HG02870 (cell line): ENCODE measurements around the gene LRRC14B.
"Not testable (repeated sequence)": the region's sequence is repeated elsewhere in the genome, so short reads cannot be mapped to it uniquely, and the experiment has no call there.

Experiments used
- ATAC-seq: cut with Tn5 transposase; IDR thresholded peaks from one replicate; pipeline ENCODE4 v1.9.1; 2021; ENCODE audit warnings: mild to moderate bottlenecking, moderate library complexity; ENCODE audit not compliant: unreplicated experiment

The LRRC14B gene

DNA sequence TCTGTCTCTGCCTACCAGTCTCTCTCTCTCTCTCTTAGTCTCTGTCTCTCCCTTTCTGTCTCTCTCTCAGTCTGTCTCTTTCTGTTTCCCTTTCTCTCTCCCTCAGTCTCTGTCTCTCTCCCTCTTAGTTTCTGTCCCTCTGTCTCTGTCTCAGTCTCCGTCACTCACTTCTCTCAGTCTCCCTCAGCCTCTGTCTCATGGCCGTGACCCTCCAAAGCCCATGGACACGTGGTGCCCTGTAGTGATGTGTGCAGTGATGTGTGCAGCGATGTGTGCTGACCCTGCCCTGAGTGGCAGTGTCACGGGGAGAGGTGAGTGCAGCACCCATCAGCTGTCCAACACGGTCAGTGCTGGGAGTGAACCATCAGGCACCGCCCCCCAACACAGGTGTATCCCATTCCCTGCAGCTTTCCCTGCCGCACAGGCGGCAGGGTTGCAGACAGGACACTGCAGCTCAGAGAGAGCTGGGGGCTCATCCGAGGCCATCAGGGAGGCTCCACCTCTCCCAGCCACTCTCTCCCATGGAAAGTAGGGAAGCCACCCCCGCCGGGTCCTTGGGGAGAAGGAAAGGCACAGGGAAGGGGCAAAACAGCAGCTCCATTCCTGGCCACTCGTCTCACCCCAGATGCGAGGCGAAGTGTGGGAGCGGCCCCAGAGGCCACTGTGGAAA is 794 bp upstream of the LRRC14B start:
- no peak for ATAC-seq

DNA sequence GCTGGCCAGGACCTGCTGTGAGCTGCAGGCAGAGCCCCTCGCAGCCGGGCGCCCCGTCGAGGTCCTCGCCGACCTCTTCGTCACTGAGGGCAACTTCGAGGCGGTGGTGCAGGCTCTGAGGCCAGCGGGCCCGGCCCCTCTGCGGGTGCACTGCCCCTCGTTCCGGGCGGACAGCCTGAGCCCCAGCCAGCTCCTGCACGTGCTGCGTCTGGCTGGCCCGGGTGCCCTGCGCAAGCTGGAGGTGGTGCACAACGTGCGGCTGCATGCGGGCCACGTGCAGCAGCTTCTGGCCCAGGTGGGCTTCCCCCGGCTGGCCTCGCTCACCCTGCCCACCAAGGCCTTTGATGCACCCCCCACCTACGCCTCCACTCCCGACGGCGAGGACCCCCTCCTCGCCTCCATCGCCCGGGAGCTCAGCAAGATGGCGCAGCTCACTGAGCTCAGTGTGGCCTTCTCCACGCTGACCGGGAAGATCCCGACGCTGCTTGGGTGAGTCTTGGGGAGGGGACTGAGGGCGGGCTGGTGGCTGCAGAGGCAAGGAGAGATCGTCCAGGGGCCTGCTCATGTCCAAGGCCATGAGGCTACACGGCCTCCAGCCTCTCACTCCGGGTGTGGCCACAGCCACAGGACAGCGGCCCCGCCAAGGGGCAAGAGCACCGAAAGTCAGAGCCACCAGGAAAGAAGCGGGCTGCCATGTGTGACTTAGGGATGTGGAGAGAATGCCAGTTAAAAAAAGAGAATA is 825 bp downstream of the LRRC14B start:
- no peak for ATAC-seq

DNA sequence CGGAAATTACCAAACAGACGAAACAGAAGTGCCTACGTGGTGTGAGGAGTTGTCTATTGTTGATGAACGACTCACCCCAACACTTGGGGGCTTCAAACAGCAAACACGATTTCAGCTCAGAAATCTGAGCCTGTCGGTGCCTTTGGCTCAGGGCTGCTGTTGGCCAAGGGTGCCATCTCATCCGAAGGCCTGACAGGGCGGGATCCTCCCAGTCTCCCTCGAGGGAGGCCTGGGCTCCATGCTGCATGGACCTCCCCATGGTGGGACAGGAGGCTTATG is 1.3 kb downstream of the LRRC14B start:
- ATAC-seq: no peak

DNA sequence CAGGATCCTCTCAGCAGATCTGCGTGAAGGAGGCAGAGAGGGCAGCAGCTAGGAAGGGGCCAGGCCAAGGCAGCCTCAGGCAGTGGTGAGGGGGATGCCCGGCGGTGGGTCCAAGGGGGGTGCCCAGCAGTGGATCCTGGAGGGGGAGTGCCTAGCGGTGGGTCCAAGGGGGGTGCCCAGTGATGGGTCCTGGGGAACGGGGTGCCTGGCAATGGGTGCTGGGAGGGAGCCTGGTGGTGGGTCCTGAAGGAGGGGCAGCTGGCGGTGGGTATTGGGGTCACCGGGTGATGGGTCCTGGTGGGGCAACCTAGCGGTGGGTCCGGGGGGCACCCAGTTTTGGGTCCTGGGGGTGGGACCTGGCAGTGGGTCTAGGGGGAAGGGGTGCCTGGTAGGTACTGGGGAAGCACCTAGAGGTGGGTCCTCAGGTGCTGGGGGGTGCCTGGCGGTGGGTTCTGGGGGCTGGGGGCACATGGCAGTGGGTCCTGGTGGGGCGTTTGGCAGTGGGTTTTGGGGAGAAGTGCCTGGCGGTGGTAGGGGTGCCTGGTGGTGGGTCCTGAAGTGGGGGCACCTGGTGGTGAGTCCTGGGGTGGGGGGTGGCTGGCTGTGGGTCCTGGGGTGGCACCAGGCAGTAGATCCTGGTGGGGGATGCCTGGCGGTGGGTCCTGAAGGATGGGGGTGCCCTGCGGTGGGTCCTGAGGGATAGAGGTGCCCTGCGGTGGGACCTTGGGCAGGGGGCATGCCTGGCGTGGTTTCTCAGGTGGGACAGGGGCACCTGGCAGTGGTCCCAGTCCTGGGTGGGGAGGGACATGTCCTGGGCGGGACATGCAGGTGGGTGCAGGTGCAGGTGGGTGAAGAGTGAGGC is 1.9 kb downstream of the LRRC14B start:
- ATAC-seq: no peak

DNA sequence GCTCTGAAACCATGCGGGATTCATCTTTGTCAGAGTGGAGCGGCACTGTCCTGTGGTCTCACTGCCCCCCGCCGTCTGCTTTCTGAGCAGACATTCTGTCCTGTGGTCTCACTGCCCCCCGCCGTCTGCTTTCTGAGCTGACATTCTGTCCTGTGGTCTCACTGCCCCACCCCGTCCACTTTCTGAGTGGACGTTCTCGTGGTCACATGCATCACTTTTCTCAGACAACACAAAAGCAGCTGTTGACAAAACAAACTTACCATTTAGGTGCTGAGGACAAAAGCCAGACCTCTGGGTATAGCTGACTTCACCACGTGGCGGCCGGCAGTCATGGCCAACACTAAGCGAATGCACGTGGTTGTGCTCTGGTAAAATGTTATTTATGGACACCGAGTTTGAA is 2.8 kb downstream of the LRRC14B start:
- ATAC-seq: no peak

DNA sequence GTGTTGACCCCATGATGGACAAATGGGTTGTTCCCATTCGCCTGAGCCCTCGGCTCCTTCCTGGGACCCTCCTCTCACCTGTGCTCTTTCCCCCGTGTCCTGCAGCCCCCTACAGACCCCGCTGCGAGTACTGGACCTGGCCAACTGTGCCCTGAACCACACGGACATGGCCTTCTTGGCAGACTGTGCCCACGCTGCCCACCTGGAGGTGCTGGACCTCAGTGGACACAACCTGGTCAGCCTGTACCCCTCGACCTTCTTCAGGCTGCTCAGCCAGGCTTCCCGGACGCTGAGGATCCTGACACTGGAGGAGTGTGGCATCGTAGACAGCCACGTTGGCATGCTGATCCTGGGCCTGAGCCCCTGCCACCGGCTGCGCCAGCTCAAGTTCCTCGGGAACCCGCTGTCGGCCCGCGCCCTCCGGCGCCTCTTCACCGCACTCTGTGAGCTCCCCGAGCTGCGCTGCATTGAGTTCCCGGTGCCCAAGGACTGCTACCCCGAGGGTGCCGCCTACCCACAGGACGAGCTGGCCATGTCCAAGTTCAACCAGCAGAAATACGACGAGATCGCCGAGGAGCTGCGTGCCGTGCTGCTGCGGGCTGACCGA is 3.4 kb downstream of the LRRC14B start:
- ATAC-seq: no peak

DNA sequence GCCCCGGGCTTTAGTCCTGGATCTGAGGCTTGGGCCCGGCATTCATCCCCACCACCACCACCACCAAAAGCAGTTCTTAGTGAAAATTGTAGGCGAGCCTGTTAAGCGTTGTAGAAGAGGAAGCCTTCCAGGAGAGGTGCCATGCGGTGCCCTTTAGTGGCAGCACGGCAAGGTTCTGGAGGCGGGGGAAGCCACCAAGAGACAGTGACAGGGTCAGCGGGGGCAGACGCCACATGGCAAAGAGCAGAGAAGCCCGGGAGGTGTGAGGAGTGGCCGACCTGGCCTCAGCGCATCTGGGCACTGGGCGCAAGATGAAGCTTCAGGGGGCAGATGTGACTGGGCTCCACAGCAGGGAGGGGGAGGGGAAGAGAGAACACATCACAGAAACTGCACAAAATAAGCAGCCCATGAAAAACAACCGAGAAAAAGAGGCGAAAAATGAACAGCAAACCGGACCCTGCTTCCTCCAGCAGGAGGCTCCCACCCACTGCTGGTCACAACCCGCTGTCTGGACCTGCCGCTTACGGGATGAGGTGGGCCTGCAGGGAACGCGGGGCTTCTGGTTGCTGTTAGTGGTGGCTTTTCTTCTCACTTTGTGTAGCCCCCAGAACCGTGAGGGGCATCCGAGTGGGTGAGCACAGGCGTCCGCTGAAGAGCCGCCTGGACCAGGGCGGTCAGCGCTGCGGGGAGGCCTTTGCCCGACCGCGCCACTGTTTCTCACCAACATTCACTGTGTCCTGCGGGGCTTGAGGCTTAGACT is 4.3 kb downstream of the LRRC14B start:
- no peak for ATAC-seq

DNA sequence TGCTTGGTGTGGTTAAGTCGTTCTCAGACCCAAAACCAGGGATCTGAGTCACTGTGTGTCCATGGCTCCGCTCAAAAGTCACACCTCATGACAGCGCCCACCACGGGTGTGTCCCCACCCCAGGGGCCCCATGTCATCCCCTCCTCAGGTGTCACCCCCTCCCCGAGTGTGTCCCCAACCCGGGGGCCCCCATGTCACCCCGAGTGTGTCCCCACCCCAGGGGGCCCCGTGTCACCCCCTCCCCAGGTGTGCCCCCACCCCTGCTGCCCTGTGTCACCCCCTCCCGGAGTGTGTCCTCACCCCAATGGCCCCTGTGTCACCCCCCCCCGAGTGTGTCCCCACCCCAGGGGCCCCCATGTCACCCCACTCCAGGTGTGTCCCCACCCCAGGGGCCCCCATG is 5.1 kb downstream of the LRRC14B start:
- ATAC-seq: no peak

DNA sequence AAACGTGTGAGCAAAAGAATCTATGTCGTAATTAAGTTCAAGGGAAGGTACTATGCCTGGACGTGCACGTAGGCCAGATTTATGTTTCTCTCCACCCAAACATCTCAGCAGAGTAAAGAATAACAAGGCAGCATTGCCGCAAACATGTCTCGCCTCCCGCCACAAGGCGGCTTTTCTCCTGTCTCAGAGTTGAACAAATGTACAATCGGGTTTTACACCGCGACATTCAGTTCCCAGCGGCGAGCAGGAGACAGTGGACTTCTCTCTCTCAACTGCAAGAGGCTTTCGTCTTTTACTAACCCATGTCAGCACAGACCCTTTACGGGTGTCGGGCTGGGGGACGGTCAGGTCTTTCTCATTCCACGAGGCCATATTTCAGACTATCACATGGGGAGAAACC is 5.7 kb downstream of the LRRC14B start:
- ATAC-seq: not testable (repeated sequence)

DNA sequence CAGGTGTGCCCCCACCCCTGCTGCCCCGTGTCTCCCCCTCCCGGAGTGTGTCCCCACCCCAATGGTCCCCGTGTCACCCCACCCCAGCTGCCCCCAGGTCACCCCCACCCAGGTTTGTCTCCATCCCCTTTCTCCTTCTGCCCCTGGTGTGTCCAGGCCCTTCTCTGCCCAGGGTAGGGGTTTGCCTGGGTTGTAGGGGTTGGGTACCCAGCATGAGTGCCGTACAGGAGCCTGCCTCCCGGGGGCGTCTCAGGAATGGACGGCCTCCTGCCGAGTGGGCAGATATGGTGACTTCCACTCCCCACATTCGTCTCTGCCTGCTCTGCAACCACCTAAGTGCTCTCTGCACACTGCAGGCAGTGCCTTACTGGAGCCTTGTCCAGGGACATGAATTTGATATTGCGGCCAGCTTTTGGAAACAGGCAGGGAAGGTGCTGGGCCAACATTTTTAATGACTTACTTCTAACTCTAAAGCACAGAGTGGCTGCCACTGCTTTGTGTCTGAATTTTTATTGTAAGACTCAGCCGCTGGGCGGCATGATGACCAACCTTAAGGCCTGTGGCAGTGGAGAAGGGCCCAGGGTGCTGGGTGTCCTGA is 6.7 kb downstream of the LRRC14B start:
- no peak for ATAC-seq

DNA sequence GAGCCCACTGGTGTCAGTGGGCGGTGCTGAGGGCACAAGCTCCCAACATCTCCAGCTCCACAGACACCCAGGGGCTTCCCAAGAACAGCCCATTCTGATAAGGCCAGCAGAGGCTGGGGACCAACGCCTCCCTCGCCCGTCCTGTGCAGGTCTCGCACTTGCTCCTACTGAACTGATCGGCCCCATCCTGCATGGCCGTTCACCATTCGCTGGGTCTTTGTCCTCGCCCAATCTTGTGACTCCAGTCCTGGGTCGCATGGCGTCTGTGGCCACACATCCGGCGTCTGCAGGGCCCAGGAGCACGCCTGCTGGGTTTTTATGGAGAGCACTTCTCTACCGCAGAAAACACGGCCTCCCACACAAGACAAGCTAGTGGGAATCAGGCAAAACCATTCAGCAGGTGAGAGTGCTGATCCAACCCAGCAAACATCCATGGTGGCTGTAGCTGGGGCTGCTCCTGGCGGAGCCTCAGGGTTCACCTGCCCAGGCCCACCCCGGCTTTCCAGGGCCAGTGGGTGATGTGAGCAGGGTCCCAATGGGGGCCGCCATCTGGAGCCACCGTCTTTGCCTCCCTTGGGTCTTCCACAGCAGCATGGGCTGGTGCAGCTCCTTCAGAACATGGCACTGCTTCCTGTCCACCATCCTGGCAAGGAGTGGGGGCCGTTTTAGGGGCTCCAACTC is 7.4 kb downstream of the LRRC14B start:
- ATAC-seq: no peak

DNA sequence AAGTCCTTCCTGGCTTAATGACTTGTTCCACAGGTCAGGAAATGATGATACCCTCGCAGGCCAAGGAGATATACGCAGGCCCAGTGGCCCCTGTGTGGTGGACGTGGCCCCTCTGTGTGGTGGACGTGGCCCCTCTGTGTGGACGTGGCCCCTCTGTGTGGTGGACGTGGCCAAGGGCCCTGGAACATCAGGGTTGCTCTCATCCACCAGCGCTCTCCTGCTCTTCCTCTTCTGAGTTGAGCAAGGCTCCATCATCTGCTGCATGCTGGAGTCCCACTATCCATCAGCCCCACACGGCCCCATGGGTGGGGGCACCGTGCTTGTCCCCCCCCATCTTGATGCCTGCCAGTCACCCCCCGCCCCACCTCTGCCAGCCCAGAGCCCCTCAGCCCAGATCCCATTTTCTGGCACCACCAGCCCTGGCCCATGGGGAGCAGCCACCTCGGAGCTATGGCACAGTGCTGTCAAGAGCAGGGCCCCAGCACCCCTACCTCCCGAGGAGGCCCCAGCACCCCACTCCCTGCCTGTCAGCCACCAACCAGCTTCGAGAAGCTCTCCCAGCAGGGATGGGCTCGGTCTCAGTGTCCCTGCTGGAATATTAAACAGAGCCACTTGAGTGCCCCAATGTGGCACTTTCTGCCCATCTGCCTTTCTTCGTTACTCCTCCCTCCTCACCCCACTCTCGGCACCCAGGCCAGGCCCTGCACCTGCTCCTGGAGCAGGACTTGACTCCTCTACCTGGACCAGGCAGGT is 8.1 kb downstream of the LRRC14B start:
- no peak for ATAC-seq

DNA sequence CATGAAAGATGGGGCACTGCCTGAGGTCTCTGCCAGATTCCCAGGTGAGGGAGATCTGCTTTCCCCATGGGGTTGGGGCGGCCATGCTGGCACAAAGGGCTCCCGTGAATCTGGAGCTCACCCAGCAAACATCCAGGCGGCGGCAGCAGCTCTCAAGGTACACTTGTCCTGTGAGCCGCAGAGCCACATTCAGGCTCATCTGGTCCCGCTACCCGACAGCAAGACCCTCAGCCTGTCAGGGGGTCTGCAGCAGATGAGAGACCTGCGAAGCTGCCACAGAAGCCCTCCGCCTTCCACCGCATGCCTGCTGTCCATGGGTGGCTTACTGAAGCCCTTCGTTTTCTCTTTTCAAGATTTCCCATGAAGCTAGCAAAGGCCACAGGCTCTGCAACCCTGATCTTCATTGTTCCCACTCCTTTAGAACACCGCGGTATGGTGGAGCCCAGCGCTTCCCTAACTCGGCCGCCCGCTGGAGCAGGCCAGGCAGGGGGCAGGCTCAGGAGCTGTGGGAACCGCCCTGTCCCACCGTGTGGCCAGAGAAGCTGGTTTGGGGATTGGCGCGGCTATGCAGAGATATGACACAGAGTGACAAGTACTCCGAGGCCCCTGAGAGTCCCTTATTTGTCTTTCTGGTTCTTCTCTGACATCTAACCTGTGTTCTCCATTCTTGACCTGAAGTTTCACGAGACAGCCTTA is 8.8 kb downstream of the LRRC14B start:
- no peak for ATAC-seq

DNA sequence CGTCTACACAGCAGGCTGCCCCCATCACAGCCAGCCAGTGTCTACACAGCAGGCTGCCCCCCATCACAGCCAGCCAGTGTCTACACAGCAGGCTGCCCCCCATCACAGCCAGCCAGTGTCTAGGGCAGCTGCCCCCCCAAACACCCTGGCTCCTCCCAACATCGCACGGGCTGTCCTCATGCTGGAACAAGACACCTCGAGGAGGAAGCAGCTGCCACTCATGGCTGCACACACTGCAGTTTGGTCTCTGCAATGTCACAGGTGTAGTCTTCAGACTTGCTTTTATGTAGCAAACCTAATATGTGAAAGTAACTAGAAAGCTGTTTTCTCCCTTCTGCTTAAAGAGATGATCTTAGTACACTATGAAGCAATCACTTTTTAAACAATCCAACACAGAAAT is 9.7 kb downstream of the LRRC14B start:
- peak; percentile 69 for ATAC-seq

DNA sequence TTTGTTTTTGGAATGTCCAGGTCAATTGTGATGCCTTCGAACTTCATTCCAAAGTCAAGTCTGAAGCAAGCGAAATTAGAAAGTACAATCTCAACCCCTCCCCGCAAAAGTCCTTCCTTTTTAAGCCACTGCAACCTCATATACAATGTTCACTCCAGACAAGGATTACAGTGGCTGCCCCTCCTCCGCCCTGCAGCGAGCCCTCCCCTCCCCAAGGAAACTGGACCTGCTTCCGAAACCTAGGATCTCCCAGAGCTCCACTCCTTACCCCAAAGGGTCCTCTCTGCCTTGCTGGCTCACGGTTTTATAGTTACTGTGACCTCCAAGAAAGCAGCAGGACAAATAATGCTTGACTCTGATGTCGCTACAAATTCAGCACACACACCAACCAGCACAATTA is 10.4 kb downstream of the LRRC14B start:
- no peak for ATAC-seq

DNA sequence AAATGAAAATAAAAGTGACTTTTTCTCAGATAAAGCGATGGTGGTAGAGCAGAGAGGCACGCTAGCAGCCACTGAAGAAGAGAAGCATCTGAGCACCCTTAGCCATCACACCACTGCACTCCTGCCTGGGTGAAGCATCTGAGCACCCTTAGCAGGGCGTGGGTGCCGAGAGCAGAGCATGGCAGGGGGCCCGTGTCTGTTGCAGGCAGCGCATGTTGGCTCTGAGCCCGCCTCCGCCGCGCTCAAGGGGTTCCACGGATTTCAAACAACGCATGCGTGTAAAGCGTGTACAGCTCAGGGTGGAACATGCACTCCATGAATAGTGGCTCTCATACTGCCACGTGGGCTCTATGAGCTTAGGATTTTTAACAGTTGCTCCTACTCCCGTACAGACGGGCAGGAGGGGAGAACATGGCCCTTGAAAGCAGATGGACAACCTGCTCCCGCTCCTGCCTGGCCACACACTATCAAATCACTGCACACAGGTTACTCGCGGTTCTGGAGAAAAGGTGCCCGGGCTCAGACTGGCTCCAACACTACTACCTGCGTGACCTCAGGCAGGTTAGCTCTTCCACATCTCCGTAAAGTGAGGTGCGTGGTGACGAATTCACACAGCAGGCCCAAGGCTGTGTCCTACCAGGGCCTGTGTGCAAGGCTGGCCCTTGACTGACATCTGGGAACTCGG is 12.1 kb downstream of the LRRC14B start:
- no peak for ATAC-seq

DNA sequence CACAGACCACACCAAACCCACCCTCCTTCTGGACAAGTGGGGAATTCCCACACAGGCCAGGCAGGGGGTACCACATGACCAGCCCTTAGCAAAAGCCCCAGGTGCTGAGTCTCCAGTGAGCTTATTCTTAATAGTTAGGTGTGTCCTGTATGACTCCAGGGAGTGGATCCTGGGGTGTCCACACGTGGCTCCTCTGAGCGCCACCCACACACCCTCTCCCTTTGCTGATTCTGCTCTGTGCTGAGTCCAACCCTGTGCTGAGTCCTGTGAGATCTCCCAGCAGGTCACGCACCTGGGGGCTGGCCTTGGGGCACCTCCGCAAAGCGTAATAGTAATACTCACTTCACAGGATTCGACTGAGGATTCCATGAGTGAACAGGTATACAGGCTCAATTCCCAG is 12.7 kb downstream of the LRRC14B start:
- no peak for ATAC-seq

DNA sequence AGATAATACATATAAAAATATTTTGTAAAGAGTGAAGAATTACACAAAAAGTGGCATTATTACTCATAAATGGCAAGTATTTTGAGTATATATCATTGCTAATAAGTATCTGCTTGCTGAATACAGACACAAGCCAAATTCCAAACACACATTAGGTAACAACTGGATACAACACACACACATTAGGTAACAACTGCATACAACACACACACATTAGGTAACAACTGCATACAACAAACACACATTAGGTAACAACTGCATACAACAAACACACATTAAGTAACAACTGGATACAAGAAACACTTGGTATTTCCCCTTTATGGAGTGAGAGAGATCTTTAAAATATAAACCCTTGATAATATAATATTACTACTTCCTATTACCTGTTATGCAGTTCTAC is 13.2 kb downstream of the LRRC14B start:
- ATAC-seq: no peak
